Endodermal cell (in vitro differentiated cells): ENCODE results near the gene SRXN1. TPM values are rescaled to one million over a fixed set of nuclear protein-coding genes. Genes with fewer than 3 reads are reported as not detected.

ENCODE experiments used
- DNase-seq: peaks from one replicate; pipeline ENCODE4 v3.0.0-alpha.2; 2017
- H3K27ac ChIP-seq: 2 replicates; pipeline ENCODE4 v1.5.1; 2013; ENCODE audit warnings: mild to moderate bottlenecking, low read depth, low read length, moderate library complexity
- H3K27me3 ChIP-seq: 2 replicates; pipeline ENCODE4 v1.6.1; 2013; ENCODE audit warnings: mild to moderate bottlenecking, low read length, moderate library complexity; ENCODE audit not compliant: insufficient read depth, control insufficient read depth, poor library complexity, severe bottlenecking
- H3K36me3 ChIP-seq: 2 replicates; pipeline ENCODE4 v1.7.0; 2013; ENCODE audit warnings: mild to moderate bottlenecking, low read length, moderate library complexity; ENCODE audit not compliant: control insufficient read depth, insufficient read depth
- H3K4me1 ChIP-seq: one replicate; pipeline ENCODE4 v1.7.0; 2013; ENCODE audit warnings: low read length; ENCODE audit not compliant: control insufficient read depth, insufficient read depth
- H3K4me3 ChIP-seq: 2 replicates; pipeline ENCODE4 v1.5.1; 2013; ENCODE audit warnings: mild to moderate bottlenecking, low read length, moderate library complexity
- H3K9ac ChIP-seq: 2 replicates; pipeline ENCODE4 v1.6.1; 2013; ENCODE audit warnings: mild to moderate bottlenecking, low read length, moderate library complexity; ENCODE audit not compliant: poor library complexity, severe bottlenecking; ENCODE audit errors: extremely low read depth
- H3K9me3 ChIP-seq: 2 replicates; pipeline ENCODE4 v1.6.1; 2013; ENCODE audit warnings: mild to moderate bottlenecking, low read length, moderate library complexity; ENCODE audit not compliant: control insufficient read depth
- H3K27ac Mint-ChIP-seq: 2 replicates; pipeline ENCODE4 v1.8.0; 2020; ENCODE audit warnings: mixed read lengths
- H3K27me3 Mint-ChIP-seq: 2 replicates; pipeline ENCODE4 v1.8.0; 2021; ENCODE audit warnings: mild to moderate bottlenecking, mixed read lengths; ENCODE audit not compliant: insufficient read depth
- H3K36me3 Mint-ChIP-seq: 2 replicates; pipeline ENCODE4 v1.8.0; 2020; ENCODE audit warnings: low read depth, mixed read lengths
- H3K4me1 Mint-ChIP-seq: 2 replicates; pipeline ENCODE4 v1.8.0; 2020; ENCODE audit warnings: mixed read lengths
- H3K4me3 Mint-ChIP-seq: 2 replicates; pipeline ENCODE4 v1.8.0; 2020; ENCODE audit warnings: mild to moderate bottlenecking, moderate library complexity, mixed read lengths
- H3K9me3 Mint-ChIP-seq: 2 replicates; pipeline ENCODE4 v1.8.0; 2020; ENCODE audit warnings: mild to moderate bottlenecking, mixed read lengths
- CTCF ChIP-seq: fragments of 200-600 bp; sonication (generic); conservative IDR thresholded peaks from 2 replicates; pipeline ENCODE4 v1.5.0; 2021; ENCODE audit warnings: antibody characterized with exemption, mild to moderate bottlenecking
- WGBS, 2 experiments: methylation state at CpG; one replicate each; pipeline versions ENCODE4 v1.1.5 to v1.1.7; 2013; ENCODE audit warnings: missing lambda C conversion rate in 2 of 2, mixed read lengths in 1 of 2; ENCODE audit not compliant: insufficient coverage in 1 of 2, insufficient read length in 1 of 2; 5-methylcytosine and 5-hydroxymethylcytosine counted together
- total RNA-seq, 2 donors: library from RNA; stranded (reverse); fragmentation: NEBNext Ultra II Directional in 1 of 2; extraction: Animal tissue kit (Norgen Biotek cat#: 25700) in 1 of 2; gene quantifications; 2 replicates in 1 of 2; 3 replicates in 1 of 2; pipeline ENCODE4 v1.2.1, GENCODE V29; 2021

SRXN1 gene
- total RNA-seq, 2 donors from 2014 or later: 9.7 to 19.3 TPM

DNA sequence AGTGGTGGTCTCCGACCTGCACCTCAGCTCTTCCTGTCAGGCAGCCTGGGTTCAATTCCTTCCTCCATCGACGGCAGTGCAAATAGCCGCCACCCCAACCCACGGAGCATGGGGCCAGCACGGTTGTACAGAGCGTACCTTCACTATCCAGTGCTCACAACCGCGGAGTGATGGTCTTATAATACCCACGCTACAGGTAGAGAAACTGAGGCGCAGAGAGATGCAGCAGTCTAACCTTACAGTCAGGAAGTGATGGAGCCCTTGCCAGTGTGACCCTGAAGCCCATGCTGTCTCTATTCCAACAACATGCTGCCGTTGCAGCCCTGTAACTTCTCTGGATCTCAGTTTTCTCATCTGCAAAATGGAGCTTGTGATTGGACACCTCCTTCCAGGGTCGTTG is 11.6 kb upstream of the SRXN1 start:
- TF ChIP-seq CTCF: no peak
- H3K9ac ChIP-seq: no peak overlapping the region
- Mint-ChIP-seq H3K4me1 (peaks cover 31% of the 10 kb centered on the region), H3K27ac (no peak overlapping the region), H3K9me3 (peaks cover 1% of the 10 kb centered on the region), H3K36me3 (no peaks in the 10 kb centered on the region), H3K4me3 (no peak overlapping the region), H3K27me3 (peaks cover 62% of the 10 kb centered on the region)
- H3K4me1 ChIP-seq: peaks cover 5% of the 10 kb centered on the region
- no peak overlapping the region for H3K4me3 ChIP-seq
- H3K27ac ChIP-seq: no peak overlapping the region
- peaks cover 22% of the 10 kb centered on the region for H3K27me3 ChIP-seq
- H3K36me3 ChIP-seq: no peaks in the 10 kb centered on the region
- DNase-seq: no peak
- 83 to 87% methylated on average over 13 of the region's 13 CpGs for WGBS, 2 experiments
- no peaks in the 10 kb centered on the region for H3K9me3 ChIP-seq

- H3K4me3 Mint-ChIP-seq: no peak overlapping the region
- Histone ChIP-seq H3K9me3 (no peaks in the 10 kb centered on the region), H3K4me3 (no peak overlapping the region), H3K27me3 (peaks cover 22% of the 10 kb centered on the region), H3K9ac (no peak overlapping the region), H3K4me1 (peaks cover 5% of the 10 kb centered on the region), H3K27ac (no peak overlapping the region), H3K36me3 (no peaks in the 10 kb centered on the region)
- WGBS, 2 experiments: 83 to 91% methylated on average over 31 to 60 of the region's 60 CpGs
- H3K36me3 Mint-ChIP-seq: no peaks in the 10 kb centered on the region
- DNase-seq: no peak
- H3K27ac Mint-ChIP-seq: no peak overlapping the region
- peaks cover 36% of the 10 kb centered on the region for H3K4me1 Mint-ChIP-seq
- no peak for TF ChIP-seq CTCF
- peaks cover 62% of the 10 kb centered on the region for H3K27me3 Mint-ChIP-seq
- peaks cover 1% of the 10 kb centered on the region for H3K9me3 Mint-ChIP-seq
Observed at GRCh38 chr20:664151-664550, 11.2 kb upstream of the SRXN1 start.

DNA sequence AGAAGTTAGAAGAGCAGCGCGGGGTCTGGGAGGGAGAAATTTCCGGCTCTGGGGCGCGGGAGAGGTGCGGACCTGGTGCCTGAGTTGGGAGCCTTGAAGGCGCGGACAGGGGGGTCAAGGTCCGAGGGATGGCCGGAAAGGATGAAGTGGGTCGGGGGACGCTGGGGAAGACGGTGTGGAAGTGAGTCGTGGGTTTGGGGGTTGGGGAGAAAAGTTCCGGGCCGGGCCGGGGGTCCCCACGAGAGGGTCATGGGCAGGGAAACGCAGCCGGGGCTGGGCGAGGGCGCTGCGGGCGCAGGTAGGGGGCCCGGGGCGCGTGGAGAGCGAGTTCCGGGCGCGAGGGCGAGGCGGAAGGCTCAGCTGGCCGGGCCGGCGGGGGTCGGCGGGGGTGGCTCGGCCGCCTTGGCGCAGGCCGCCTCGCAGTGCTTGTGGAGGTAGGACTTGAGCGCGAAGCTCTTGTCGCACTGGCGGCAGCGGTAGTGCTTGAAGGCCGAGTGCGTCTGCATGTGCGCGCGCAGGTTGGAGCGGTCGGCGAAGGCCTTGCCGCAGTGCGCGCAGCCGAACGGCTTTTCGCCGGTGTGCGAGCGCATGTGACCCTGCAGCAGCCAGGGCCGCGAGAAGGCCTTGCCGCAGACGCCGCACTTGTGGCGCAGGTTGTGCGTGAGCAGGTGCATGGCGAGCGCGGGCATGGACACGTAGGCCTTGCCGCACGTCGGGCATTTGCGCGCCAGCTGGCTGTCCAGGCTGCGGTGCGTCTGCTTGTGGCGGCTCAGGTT is 10.5 kb upstream of the SRXN1 start:
- no peak overlapping the region for H3K9ac ChIP-seq
- WGBS, 2 experiments: 72 to 88% methylated on average over 53 to 82 of the region's 84 CpGs
- peaks cover 38% of the 10 kb centered on the region for H3K4me1 Mint-ChIP-seq

More for the DNA sequence above, 10.5 kb upstream of the SRXN1 start:
- Histone ChIP-seq H3K9me3 (no peaks in the 10 kb centered on the region), H3K4me1 (peaks cover 5% of the 10 kb centered on the region), H3K27me3 (peaks cover 22% of the 10 kb centered on the region), H3K27ac (no peak overlapping the region), H3K36me3 (no peaks in the 10 kb centered on the region), H3K4me3 (no peak overlapping the region)
- H3K36me3 Mint-ChIP-seq: no peaks in the 10 kb centered on the region
- no peak overlapping the region for H3K4me3 Mint-ChIP-seq
- no peak for TF ChIP-seq CTCF
- H3K27ac Mint-ChIP-seq: no peak overlapping the region
- peaks cover 1% of the 10 kb centered on the region for H3K9me3 Mint-ChIP-seq
- DNase-seq: peak; percentile 74
- peaks cover 62% of the 10 kb centered on the region for H3K27me3 Mint-ChIP-seq
